HG03045 (cell line): ENCODE measurements around the gene ZNF780B.

Experiments
- ATAC-seq: cut with Tn5 transposase; IDR thresholded peaks from one replicate; pipeline ENCODE4 v1.9.1; 2021; ENCODE audit warnings: mild to moderate bottlenecking, moderate library complexity; ENCODE audit not compliant: unreplicated experiment

ZNF780B gene

DNA sequence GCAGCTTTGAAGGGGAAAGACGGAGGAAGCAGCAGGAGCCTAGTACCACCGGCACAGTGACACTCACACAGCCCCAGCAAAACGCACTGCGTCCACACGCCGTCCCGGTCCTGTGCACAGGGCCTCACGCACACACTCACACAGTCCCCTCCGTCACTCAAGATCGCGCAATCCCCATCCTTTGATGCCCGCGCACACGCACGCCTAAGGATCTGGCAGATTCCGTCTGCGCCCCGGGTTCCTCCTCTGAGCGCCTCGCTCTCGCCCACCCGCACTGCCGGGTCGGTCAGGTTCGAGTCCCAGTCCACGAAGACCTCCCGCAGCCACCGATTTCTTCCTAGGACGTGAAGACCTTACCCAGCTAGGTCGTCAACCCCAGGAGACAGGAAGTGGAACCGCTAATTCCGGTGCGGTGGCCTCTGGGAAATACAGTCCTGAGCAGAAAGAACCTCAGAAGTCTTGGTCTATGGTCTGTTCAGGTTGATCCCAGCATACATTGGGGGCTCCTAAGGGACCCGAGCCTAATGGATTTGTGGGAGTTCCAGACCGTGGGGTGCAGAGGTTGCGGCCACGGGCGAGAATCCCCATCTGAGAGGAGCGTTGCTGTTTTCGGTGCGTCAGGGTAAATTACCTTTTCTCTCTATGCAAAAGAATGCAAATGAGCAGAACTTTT lies at the start of gene ZNF780B:
ZNF780B (minus strand) TSS at position 400 of the 673 bp plus-strand sequence. CDS start 5,899 bp downstream, outside the sequence.
- peak; percentile 77 for ATAC-seq

DNA sequence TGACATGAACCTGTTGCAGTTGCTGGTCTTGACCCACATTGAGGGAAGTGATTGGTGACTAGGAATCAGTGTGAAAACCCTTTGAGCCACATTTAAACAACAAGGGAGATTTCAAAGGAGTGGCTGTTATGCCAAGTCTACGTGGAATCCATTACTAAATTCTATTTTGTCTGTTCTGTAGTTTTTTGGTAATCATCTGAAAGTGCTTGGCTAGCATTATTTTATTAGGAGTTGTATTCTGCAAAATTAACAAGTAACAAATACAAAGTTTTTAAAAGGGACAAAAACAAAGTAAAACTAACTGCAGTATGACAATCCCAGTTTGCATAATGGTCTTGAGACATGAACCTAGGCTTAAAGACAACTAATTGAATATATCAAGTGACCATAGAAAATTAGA lies 48.7 kb upstream of the ZNF780B start:
- ATAC-seq: no peak

DNA sequence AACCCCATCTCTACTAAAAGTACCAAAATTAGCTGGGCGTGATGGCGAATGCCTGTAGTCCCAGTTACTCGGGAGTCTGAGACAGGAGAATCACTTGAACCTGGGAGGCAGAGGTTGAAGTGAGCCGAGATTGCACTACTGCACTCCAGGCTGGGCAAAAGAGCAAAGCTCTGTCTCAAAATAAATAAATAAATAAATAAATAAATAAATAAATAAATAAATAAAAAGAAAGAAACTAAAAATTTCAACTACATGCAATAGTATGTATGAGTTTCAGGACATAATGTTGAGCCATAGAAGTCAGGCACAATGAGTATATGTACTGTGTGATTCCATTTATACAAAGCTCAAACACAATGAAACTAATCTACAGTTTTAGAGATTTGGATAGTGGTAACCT lies 47.6 kb upstream of the ZNF780B start:
- ATAC-seq: no peak

DNA sequence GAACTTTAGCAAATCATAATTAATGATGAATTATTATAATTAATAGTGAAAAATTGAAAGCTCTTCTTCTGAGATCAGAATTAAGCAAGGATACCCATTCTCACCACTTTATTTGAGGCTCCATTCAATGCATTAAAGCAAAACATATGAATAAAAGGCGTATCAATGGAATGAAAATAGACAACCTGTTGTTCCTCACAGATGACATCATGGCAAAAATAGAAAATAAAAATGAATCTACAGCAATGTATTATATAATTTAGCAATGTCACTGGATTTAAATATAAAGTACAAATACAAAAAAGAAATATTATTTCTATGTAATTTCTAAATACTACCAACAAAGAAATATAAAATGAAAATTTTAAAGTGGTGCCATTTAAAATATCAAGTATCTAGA lies 45.8 kb upstream of the ZNF780B start:
- no peak for ATAC-seq

DNA sequence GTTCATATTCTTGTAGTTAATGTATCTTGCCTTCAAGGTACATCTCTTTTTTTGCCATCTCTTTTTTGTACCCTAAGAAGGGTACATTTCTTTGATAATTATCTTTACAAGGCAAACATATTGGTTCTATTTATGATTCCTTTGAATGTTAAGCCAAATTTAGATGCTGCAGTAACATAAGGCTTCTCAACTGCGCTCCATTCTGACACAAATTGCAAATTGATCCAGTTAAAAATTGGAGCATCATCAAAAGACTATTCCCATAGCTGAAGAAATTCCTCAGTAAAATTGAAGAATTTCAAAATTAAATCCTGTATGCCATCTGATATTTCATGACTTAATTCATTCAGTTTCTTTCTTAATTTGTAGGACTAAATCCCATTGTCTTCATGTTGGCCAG lies 37.4 kb upstream of the ZNF780B start:
- ATAC-seq: no peak

DNA sequence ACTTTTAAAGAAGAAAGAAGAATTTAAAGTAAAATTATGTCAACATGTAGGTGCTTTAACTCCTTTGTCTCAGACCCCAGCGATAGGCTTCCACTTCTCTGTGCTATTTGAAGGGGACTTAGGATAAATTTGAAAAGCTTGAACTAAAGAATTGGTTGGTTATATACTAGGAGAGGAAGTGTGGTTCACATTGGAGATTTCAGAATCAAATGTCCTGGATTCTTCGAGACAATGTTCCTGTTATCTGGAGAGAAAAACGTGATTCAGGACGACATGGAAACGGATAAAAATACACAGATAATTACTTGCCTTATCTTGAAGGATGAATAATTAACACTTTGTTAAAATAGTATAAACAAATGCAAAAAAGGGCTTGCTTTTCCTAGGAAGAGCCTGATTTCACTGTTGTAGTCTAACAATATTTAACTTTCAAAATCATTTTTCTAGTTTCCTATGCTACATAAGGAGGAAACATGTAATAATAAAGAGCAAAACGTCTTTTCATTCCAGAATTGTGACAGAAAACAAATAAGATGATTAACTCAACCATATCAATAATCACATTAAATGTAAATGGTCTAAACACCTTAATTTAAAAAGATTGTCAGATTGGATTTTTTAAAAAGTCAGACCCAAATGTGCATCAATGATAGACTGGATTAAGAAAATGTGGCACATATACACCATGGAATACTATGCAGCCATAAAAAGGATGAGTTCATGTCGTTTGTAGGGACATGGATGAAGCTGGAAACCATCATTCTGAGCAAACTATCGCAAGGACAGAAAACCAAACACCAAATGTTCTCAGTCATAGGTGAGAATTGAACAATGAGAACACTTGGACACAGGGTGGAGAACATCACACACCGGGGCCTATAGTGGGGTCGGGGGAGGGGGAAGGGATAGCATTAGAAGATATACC lies 35.4 kb upstream of the ZNF780B start:
- no peak for ATAC-seq

DNA sequence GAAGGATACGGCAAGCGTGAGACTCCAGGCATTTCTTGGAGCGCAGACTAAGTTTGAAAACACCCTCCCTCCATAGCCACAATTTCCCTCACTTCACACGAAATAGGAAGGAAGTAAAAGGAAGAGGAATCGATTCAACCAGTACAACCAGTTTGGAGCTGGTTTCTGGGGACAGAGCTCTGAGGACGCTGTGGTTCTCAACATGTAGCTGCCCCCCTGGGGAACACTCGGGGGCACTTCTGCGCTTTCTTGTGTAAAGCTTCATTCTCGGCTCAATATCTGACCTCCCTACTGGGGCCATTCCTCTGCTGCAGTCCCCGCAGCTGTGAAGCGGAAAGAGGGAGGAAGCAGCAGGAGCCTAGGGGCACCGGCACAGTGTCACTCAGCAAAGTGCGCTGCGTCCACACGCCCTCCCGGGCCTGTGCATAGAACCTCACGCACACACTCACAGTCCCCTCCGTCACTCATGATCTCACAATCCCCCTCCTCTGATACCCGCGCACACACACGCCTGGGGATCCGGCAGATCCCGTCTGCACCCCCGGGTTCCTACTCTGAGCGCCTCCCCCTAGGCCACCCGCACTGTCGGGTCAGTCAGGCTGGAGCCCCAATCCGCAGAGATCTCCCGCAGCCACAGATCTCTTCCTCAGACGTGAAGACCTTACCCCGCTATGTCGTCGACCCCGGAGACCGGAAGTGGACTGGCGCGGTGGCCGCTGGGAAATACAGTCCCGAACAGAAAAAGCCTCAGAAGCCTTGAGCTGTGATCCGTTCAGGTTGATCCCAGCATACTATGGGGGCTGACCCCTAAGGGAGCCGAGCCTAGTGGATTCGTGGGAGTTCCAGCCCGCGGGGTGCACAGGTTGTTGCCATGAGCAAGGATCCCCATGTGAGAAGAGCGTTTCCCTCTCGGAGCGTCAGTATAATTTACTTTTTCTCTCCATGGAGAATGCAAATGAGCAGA lies 34.5 kb upstream of the ZNF780B start, which contains the start of gene ZNF780A:
ZNF780A (minus strand) TSS at position 703 of the 964 bp plus-strand sequence. CDS start 6,190 bp downstream, outside the sequence.
- peak; percentile 79 for ATAC-seq

DNA sequence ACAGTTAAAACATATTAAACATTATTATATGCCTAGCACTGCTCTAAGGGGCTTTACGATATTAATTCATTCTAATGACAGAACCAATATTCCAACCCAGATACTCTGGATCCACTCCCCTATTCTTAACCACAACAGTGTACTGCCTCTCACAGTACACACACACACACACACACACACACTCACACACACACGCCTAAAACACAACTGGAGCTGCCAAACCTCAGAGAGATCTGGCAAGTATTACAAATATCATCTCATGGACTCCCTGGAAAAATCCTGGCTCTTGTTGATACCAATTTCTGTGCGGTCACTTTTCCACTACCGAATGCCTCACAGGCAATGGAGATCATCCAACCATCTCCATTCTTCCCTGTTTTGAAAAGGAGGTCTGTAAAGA lies 33.4 kb upstream of the ZNF780B start:
- no peak for ATAC-seq

DNA sequence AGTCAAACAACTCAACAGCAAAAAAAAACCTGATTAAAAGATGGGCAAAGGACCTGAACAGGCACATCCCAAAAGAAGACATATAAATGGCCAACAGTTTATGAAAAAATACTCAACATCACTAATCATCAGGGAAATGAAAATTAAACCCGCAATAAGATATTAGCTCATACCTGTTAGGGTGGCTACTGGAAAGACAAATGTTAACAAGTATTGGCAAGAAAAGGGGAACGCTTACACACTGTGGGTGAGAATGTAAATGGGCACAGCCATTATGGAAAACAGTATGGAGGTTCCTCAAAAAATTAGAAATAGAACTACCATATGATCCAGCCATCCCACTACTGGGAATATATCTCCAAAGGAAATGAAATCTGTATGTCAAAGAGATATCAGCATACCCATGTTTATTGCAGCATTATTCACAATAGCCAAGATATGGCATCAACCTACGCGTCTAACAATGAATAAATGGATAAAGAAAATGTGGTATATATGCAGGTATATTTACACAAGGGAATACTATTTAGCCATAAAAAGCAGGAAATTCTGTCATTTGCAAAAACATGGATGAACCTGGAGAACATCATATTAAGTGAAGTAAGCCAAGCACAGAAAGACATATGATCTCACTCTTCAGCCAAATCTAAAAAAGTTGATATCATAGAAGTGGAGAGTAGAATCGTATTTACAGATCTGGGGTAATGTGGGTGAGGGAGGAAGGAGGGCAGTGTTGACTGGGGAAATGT lies 32.4 kb upstream of the ZNF780B start:
- ATAC-seq: no peak

DNA sequence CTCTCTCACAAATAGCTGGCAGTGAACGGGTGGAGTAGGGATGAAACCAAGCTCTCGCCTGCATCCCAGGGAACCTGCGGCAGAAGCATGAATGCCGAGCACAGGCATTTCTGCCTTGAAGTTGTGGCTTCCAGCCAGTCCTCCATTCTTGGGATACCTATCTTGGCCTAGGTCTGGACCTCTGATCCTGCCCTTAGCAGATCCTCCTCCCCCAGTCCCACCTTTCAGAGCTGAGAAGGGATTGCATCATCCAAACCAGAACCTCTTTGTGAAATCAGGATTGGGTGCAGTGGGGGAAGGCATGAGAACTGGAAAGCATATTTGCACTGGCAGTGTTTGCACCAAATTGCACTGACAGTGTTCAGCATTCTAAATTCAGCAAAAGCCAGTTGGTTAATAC lies 28.9 kb upstream of the ZNF780B start:
- ATAC-seq: no peak

DNA sequence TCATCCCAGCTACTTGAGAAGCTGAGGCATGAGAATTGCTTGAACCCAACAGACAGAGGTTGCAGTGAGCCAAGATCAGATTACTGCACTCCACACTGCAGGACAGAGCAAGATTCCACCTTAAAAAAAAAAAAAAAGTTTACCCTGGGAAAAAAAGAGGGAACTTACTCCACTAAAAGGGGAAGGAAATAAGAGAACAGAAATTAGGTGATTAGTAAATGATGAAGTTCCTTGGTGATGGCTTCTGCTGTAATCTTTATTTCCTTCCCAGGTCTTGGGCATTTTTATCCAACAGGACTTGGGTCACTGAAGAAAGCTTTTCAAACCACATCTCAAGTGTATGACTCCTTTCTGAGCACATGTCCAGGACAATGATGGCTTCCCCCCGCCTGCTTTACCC lies 25.4 kb upstream of the ZNF780B start:
- ATAC-seq: no peak

DNA sequence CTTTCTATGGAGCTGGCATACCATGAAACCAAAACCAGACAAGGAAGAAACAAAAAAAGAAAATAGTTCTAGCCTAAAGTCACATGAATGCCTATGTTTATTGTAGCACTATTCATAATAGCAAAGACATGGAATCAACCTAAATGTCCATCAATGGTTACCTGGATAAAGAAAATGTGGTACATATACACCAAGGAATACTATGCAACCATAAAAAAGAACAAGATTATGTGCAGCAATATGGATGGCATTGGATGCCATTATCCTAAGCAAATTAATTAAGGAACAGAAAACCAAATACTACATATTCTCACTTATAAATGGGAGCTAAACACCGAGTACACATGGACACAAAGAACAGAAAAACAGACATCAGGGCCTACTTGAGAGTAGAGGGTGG lies 24.3 kb upstream of the ZNF780B start:
- ATAC-seq: no peak

DNA sequence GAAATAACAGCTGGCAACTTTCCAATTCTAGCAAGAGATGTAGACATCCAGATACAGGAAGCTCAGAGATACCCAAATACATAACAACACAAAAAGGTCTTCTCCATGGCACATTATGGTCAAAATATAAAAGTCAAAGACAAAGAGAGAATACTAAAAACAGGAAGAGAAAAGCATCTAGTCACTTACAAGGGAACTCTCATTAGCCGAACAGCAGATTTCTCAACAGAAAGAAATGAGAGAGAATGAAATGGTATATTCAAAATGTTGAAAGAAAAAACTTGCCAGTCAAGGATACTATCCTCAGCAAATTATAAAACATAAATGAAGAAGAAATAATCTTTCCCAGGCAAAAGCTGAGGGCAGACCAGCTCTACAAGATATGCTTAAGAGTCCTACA lies 22.3 kb upstream of the ZNF780B start:
- ATAC-seq: no peak

DNA sequence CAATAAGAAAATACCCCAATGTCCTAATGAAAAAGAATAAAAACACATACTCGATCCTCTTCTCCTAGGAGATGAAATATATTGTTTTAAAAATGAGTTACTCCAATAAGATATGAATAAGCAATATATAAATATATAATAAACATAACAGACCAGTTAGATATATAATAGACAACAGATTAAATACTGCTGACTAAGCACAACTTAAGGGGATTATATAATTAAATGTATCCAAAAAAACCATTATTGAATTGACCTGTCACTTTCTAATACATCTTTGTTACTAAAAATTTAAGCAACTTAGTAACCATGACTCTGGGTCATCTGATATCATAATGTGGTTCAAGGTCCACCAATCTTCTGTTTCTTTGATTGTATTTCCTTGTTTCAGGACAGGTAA lies 14.0 kb upstream of the ZNF780B start:
- ATAC-seq: no peak

DNA sequence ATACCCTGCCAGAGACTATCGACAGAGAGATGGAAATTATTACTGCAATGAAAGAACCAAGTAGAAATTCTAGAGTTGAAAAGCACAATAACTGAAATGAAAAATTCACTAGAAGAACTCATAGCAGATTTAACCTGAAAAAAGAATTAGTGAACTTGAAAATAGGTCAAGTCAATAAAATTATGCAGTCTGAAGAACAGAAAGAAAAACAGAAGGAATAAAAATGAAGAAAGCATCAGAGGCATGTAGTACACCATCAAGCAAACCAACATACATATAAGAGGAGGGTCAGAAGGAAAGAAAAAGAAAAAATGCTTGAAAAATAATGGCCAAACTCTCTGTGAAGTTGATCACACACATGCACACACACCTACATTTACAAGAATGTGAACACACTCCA lies 3.6 kb upstream of the ZNF780B start:
- ATAC-seq: no peak

DNA sequence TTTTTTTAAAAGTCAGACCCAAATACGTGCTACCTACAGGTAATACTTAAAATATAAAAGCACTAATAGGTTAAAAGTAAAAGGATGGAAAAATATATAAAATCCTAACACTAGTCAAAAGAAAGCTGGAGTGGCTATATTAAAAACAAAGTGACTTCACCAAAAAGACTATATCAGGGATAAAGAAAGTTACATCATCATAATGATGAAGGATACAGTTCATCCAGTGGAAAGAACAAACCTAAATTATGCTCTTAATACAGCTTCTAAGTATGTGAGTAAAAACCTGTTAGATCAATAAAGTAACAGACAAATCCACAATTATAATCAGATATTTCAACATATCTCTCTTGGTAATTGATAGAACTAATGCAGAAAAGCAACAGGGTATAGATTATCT lies 1.1 kb upstream of the ZNF780B start:
- no peak for ATAC-seq

DNA sequence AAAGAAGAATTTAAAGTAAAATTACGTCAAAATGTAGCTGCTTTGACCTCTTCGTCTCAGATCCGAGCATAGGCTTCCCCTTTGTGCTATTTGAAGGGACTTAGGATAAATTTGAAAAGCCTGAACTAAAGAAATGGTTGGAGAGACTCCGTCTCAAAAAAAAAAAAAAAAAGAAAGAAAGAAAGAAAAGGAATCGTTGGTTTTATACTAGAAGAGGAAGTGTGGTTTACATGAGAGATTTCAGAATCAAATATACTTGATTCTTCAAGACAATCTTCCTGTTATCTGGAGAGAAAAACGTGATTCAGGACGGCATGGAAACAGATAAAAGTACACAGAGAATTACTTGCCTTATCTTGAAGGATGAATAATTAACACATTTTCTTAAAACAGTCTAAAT lies 474 bp upstream of the ZNF780B start:
- no peak for ATAC-seq

DNA sequence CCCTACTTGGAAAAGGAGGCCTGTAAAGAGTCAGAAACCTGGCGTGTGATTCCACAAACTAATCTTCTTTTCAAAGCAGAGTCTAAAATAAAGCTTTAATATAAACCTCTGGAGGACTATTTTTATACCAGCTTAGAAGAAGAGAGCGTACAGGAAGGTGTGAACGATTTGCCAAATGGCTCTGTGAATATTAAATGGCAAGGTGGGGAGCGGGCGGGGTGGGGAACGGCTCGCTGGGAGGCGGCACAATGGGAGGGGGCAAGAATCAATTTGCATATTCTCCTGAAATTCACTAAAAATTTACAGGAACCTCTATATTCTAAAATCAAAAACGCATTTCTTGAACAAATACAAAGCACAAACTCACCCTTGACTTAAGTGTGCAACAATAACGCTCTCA lies 982 bp downstream of the ZNF780B start:
- ATAC-seq: no peak

DNA sequence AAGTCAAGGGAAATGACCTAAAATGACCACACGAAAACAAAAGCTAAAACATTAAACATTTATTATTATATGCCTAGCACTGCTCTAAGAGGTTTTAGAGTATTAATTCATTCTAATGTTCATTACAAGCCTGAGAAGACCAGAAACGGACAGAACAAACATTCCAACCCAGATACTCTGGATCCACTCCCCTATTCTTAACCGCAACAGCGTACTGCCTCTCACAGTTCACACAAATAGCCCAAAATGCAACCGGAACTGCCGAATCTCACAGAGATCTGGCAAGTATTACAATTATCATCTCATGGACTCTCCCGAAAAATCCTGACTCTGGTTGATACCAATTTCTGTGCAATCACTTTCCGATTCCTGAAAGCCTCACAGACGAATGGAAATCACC lies 1.4 kb downstream of the ZNF780B start:
- no peak for ATAC-seq

DNA sequence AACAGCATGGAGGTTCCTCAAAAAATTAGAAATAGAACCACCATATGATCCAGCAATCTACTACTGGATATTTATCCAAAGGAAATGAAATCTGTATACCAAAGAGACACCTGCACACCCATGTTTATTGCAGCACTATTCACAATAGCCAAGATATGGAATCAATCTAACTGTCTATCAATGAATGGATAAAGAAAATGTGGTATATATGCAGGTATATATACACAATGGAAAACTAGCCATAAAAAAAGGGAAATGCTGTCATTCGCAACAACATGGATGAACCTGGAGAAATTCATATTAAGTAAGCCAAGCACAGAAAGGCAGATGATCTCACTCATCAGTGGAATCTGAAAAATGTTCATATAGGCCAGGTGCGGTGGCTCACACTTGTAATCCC lies 2.5 kb downstream of the ZNF780B start:
- ATAC-seq: no peak
